Activated CD8-positive, alpha-beta memory T cell treated with anti-CD3 and anti-CD28 coated beads, Interleukin-2, amount 50 U/mL, for 4 hours (primary cell): ENCODE results near the gene GBA3.

Experiments
- DNase-seq: peaks from one replicate; pipeline ENCODE4 v3.0.0-alpha.2; 2020

The GBA3 gene

DNA sequence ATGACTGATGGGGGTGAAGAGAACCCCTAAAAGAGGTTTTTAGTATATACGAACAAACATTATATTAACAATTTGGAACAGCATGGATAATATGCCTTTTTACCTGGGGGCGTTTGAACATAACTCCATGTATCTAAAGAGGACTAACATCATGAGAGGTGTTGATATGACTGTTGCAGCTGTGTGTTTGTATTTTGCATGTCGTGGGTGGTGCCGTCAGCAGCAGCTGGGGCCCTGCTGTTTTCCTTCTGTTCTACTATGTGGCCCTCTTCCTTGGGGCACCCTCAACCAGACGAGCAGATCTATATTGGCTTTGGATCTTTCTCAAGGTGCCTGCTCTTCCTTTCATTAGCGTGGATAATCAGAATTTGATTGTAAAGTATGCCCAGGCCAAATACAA is 11.2 kb downstream of the GBA3 start:
- DNase-seq: no peak

- DNase-seq: no peak
Observed at GRCh38 chr4:22707390-22707789, 14.7 kb downstream of the GBA3 start.

DNA sequence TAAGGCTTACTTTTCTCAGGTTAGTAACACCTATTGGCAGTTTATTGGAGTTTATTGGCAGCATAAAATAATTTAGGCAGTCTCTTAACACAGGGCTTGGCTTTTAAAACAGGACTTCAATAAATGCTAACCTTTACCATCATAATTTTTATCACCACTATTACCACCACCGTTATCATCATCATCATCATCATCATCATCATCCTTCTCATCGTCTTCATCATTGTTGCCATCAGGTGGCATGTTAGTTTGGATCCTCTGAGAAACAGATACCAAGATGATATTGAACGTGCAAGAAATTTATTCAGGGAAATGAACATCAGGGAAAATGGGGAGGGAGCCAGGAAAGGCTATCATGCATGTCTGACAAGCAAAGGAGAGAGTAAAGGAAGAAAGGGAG is 16.2 kb downstream of the GBA3 start:
- DNase-seq: no peak

GRCh38 chr4:22712105-22712504 is 19.4 kb downstream of the GBA3 start:
- no peak for DNase-seq

GRCh38 chr4:22712529-22712928 is 19.8 kb downstream of the GBA3 start:
- DNase-seq: no peak

- no peak for DNase-seq
Observed at GRCh38 chr4:22713841-22714240, 21.1 kb downstream of the GBA3 start.

GRCh38 chr4:22719218-22719617 is 26.5 kb downstream of the GBA3 start:
- no peak for DNase-seq

DNA sequence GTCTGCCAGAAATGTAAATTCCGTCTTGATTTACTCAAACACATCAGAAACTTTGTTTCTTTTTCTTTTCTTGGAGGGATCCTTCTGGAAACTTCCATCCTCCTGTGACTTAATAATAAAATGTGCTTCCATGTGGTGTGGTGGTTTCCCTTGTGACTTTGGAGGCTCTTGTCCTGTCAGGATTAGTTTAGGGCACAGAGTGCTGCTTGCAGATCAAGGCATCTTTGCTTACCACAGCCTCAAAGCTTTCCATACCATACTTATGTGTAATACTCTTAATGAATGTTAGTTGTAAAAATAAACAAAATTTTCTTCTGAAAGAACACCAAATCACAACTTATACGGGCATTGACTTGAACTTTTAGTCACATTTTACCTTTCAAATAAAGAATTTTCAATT is 27.4 kb downstream of the GBA3 start:
- DNase-seq: no peak

GRCh38 chr4:22721204-22721603 is 28.5 kb downstream of the GBA3 start:
- DNase-seq: no peak

- no peak for DNase-seq
Observed at GRCh38 chr4:22730021-22730420, 37.3 kb downstream of the GBA3 start.

DNA sequence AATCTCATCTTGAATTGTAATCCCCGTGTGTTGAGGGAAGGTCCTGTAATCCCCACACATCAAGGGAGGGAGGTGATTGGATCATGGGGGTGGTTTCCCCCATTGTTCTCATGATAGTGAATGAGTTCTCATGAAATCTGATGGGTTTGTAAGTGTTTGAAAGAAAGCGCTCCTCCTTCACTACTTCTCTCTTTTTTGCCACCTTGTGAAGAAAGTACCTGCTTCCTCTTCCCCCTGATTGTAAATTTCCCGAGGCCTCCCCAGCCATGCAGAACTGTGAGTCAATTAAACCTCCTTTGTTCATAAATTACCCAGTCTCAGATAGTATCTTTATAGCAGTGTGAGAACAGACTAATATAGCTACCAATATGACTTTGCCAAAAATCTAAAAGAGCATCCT is 41.1 kb downstream of the GBA3 start:
- DNase-seq: no peak

DNA sequence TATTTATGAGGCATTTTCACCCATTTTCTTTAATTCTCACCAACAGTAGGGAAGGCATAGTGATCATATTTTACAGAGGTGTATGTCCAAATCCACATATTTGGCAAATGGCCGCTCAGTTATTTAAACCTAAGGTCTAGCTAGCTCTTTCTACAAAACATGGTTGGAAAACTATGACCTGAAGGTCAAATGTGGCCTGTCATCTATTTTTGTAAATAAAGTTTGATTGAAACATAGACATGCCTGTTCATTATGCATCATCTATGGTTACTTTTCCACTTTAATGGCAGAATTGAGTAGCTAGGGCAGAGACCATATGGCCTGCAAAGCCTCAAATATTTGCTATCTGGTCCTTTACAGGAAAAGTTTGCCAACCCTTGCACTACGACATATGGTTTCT is 44.2 kb downstream of the GBA3 start:
- DNase-seq: no peak

- no peak for DNase-seq
Observed at GRCh38 chr4:22739968-22740367, 47.2 kb downstream of the GBA3 start.

- no peak for DNase-seq
Observed at GRCh38 chr4:22741744-22742143, 49.0 kb downstream of the GBA3 start.

GRCh38 chr4:22743290-22743689 is 50.6 kb downstream of the GBA3 start:
- DNase-seq: no peak

- no peak for DNase-seq
Observed at GRCh38 chr4:22744478-22745062, 51.8 kb downstream of the GBA3 start.

GRCh38 chr4:22745234-22745633 is 52.5 kb downstream of the GBA3 start:
- DNase-seq: no peak

DNA sequence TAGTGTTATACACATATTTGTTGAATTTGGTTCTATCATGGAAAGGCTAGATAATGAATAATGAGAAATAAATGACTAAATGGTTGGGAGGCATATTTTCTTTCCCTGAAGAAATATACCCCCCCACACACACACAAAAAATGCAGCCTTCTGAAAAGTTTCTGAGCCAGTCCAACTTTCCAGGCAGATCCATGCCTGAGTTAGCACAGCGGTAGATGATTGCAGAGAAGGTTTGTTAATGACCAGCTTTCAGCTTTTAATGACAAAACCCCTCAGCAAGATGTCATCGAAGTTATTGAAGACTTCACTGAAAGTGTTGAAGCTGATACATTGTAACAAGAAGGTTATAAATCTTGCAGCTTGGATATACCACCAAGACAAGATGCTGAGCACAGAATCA is 61.4 kb downstream of the GBA3 start:
- no peak for DNase-seq

GRCh38 chr4:22762548-22762947 is 69.8 kb downstream of the GBA3 start:
- DNase-seq: no peak

DNA sequence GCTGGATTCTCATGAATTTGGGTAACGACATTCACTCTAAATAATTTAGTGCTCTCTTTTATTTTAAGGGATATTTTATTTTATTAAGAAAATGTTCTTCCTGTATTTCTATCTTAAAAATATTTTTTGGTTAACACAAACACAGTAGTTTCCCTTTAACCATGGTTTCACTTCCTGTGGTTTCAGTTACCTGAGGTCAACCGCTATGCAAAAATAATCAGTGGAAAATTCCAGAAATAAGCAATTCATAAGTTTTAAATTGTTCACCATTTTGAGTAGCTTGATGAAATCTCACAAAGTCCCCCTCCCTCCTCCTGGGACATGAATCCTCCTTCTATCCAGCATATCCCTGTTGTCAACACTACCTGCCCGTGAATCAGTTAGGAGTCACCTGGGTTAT is 71.4 kb downstream of the GBA3 start:
- no peak for DNase-seq

GRCh38 chr4:22766068-22766467 is 73.3 kb downstream of the GBA3 start:
- DNase-seq: no peak

- no peak for DNase-seq
Observed at GRCh38 chr4:22778547-22779163, 85.9 kb downstream of the GBA3 start.

GRCh38 chr4:22780317-22780716 is 87.6 kb downstream of the GBA3 start:
- no peak for DNase-seq

- DNase-seq: no peak
Observed at GRCh38 chr4:22780797-22781196, 88.1 kb downstream of the GBA3 start.

GRCh38 chr4:22787753-22788375 is 95.1 kb downstream of the GBA3 start:
- no peak for DNase-seq
